ENCODE data around the gene PALLD.

PALLD gene

DNA sequence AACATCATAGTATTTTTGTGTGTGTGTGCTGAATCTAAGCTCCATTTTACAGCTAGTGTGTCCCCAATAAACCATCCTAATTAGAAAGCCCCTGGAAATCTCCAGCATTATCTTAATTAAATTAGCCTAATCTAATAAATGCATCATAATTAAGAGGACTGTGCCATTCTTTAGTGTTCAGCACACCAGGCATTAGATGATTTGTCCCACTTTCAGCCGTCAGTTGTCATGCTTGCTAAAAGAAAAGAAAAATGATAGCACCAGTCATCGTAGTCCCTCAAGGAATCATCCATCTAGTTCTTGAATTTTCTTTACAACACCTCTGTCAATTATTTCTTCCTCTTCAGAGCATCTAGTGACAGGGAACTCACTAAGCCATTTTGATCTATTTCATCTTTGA lies 155.9 kb downstream of the PALLD start:
- no peak for DNase-seq

DNA sequence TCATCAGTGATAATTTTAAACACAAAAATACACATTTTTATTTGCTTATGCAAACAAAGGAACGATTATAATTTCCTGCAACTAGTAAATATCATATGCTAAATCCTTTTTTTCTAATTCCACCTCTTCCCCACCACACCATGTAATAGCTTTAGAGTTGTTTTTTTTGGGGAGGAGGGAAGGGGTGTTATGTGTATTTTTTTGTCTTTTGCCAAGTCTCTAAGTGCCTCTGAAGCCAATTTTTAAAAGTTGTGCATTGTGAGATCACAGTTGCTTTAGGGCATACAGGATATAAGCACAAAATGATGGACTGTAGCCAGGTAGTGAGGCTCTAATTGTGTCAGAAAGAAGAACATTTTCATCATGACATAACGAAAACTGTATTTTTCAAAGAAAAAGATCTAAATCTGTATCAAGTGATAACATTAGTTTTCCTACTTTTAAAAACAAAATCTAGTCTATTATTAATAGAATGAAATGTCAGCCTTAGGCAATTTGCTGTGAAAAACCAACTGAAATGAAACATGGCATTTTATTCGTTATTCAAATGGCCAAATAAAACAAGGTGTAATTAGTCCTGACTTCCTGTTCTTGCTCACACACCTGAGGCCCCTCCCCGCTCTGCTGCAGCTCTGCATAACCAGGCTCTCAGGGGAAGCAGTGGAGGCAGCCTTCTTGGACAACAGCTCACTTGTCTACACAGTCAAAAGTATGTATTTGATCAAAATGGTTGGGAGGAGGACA lies 157.4 kb downstream of the PALLD start:
- no peak for DNase-seq

DNA sequence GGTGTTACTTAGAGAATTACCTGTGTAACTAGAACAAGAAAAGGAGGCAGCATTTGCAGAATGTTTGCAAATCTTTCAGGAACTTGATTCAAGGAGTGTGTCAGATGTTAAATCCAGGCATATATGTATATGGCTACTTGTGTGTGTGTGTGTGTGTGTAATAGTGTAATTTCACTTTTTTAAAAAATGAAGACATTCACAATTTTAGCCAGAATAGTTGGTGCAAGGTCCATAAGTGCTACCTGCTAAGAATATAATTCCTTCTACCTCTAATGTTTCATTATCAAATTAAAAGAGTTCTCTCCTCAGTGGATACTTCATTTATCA lies 158.0 kb downstream of the PALLD start:
- no peak for DNase-seq

DNA sequence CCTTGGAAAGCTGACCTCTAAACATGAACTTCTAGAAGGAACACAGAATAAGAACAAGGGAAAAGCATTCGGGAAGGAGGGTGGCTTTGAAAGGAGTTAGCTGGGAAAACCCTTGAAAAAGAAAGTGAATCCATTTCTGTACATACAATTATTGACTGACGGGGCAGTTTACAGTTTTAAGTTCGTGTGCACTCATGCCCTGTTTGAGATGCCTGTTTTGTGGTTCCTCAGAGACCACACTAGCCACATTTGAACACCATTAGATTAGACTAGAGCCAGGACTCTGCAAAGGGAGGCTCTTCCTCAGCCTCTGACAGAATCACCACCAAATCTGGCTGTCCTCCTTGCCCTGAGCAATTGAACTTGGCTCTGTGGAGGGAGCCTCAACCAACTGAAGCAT lies 158.3 kb downstream of the PALLD start:
- DNase-seq, result no peak

DNA sequence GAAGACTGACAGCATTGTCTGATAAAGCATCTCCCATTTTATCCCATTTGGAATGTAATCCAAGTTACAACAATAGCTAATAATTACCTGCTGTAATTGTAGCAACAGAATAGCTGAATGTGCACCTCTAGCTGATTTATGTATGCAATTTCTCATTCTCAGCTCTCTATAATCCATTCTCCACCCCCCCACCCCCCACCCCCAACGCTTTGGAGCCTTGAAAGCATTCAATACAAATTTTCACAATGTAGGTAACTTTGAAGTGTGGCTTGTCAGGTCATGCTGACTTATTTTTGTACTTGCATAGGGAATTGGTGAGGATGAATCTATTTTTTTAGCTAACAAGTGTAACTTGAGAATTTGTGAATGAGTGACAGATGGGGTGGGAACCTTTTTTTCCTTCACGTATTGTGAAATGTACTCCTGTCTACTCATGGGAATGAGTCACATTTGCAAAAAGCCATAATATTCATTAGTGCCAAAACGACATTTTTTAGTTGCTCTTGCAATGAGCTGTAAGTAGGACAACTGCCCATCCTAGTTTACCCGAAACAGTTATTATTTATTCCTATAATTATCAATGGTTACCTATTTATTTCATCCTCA lies 159.3 kb downstream of the PALLD start:
- DNase-seq, result no peak

DNA sequence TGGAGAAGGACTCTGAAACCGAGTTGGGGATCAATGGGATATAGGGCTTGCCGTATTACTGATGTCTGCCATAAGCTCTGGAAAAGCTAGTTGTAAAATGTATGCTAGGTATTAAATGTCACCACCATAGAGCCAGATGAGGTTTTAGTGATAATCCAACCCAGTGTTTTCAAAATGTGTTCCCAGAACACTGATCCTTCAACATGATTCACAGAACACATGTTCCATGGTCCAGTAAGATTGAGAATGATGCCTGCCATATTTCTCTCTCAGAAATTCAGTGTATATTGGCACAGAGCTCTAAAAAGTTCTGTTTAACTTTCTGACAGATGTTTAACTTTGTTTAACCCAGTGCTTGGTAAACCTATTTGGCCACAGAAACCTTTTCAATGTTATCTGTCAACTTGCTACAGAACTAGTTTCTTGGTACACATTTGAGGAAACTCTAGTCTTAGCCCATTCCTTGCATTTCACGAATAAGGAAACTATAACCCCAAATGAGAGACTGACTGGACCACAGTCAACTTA lies 160.2 kb downstream of the PALLD start:
- DNase-seq, result no peak

DNA sequence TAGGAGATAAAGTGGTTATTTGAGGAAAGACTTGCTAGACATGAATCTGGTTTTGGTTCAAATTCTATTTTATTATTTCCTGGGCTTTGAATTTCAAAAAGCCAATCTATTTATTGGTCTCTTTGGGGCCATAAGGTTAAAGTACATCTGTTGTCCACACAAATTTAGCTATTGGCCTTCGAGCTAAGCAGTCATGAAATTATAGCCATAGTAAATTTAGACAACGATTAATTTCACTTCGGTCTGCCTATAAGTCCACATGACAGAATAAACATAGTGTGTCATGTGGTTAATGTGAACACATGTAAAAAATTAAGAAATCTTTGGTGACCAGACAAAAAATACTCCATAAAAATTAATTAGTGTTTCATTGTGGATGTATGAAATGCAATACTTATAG lies 161.9 kb downstream of the PALLD start:
- DNase-seq, result no peak

DNA sequence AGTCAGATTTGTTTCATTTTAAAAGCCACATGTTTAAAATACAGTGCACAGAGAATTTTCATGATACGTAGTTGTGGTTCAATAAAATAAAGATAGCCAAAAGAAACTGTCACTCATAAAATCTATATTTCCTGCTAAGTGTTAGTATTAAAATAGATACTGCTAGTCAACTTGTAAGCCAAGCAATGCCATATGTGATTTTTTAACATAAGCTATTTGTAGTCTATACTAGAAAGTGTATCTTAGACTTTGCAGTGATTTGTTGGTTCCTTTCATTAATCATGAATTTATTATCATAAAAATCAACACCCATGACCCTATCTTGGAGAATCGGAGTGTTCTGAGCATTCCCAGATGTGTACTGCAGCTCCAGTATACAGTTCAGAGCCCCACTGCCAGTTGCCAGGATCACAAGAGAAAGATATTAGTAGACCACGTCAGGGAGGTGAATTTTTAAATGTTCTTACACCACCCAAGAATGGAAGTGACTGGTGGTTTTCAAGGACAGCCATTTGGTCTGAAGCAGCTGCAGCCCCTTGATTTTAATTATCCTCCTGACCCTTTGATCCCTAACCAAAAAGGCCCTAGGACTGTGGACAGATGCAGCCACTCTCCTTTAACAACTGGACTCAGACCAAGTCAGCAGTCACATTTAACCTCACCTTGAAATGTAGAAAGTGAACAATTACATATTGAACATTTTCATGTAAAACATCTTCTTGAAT lies 163.1 kb downstream of the PALLD start:
- no peak for DNase-seq

DNA sequence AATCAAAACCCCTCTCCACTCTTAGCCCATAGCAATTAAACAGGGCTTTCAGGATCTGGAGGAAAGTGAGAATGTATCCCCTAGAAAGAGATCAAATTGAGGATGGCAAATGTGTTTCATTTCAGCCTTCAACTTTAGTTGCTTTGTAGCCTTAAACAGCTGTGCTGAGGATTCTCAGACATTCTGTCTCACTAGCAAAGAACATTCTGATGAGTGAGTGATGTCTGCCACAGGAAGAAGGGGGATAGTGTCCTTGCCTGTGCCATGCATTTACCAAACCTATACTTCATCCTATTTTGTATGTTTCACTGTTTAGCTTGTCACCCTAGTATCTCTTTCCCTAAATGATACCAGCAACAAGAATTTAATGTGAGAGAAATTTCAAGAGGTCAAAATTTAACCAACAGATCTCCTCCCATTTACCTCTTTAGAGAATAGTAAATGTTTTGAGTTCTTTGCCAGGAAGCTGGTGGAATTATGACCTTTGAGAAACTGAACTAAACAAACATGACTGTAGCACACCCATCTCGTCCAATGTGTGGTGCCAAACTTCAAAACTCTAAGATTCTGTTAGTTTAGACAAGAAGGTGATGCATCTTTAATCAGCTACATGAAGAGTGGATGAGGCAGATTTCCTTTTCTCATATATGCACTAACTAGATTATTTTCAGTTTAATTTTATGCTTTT lies 165.6 kb downstream of the PALLD start:
- no peak for DNase-seq

DNA sequence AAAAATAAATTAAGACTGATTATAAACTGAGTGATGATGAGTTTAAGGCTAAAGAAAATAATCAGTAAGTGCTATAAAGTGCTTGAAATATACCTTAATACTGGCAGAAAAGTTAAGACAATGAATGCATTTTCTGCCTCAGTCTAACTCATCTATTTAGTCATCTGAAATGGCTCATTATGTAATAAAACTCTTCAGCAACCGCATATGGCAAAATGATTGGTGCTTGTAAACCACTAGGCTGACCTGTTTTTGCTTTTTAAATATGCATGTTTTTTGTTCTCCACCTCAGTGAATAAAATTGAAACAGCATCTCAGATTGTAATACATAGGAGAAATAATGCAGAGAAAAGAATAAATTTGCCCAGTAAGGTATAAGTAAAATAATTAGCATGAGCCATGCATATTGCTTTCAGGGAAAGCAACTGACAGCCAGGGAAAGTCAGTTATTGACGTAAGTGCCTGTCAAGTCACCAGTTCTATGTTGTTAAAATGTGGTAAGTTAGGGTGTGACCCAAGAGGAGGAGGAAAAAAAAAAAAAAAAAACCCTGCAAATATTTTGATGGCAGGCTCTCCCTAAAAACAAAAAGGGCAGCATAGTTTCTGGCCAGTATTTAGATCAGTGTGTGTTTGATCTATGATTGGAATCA lies 167.5 kb downstream of the PALLD start:
- DNase-seq, result no peak

DNA sequence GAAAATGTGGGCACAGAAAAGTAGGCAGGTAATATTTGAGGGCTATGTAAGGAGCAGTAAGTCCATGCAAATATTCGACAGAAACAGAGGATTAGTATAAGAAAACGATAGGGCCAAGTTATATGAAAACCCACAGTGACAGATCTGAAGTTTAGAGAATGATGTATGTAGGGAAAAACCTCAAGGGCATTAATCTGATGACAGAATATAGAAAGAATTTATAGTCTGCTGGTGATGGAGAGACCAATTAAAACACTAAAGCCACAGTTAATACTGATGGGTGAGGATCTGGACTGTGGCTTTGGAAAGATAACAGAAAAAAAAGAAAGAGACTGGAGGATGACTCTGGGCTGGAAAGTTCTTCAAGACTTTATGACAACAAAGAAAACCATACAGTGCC lies 169.7 kb downstream of the PALLD start:
- no peak for DNase-seq

DNA sequence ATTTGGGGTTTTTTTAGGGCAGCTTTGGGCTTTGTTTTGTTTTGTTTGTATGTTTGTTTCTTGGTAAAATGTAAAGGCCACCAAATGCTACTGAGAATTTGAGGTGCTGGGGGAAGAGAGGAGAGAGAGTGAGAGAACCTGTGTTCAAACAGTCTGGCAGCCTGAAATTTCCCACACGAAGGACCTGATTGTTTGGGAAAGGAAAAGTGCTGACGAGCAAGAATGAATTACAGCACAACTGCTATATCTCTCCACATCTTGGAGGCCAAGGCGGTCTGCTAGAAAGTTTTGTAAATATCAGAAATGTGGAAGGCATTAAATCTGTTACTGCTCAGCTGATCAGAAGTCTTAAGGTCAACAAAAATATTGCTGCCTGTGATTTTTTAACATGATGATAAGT lies 170.5 kb downstream of the PALLD start:
- DNase-seq, result no peak

DNA sequence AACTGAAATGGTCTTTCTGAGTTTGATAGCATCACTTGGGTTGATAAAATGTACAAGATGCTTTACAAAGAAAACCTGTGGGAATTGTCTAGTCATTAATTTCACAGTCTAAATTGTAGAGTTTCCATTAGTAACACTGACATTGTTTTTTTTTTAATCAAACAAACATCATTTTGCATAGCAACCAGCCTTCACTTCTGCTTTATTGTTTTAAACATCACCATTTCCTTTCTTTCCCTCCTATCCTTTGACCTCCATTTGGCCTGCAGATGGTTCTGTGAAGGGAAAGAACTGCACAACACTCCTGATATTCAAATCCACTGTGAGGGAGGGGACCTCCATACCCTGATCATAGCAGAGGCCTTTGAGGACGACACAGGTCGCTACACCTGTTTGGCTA lies 171.1 kb downstream of the PALLD start:
- no peak for DNase-seq

DNA sequence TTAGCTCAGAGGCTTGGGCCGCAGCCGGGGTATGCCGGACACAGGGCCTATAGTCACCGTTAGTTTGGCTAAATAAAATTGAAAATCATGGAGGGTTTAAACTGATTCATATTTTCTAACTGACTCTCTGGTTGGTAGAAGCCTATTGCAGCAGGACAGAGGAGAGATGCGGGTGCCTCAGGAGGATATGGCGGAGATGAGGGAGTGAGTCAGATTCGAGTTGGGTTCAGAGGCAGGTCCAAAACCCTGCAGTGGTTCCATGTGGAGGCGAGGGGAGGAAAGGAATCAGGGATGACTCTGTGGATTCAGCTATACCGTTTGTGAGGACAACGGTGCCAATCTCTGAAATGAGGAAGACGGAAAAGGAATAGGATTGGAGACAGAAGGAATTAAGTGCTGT lies 176.6 kb downstream of the PALLD start:
- no peak for DNase-seq

DNA sequence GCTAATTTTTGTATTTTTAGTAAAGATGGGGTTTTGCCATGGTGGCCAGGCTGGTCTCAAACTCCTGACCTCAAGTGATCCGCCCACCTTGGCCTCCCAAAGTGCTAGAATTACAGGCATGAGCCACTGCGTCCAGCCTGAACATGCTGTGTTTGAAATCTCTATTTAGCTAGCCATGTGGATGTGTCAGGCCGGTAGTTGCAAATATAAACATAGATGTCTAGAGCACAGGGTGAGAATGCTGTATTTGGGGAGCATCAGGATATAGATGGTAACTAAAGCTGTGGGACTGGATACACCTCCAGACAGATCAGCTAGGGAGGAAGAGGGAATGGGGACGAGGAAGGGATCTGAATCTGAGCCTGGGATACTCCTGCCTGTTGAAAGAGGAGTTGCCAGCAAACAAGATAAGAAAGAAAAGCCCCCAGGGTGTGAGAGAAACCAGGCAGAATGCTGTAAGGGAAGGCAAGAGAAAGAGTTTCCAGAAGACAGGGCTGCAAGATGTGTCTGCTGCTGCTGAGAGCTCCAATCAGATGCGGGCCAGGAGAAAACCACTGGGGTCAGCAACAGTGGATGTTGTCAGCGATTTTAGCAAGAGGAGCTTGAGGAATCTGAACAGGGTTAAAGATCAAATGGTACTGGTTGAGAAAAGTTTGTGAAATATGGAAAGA lies 177.4 kb downstream of the PALLD start:
- no peak for DNase-seq

DNA sequence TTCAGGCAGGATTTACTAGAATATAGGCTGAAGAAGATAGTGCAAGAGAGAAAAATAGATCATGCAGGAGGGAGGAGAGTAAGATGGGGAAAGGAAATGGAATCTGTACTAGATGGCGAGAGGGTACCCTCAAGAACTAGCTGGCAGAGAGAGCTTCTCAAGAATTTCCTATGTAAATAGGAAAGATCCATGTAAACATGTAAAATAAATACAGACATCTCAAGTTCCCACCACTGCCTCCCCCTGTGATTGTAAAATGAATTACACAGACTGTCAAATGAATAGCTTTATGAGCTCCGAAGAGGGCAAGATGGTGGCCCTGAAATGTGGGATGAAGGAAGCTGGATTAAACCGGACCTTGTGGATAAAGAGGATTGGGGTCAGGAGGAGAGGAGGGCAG lies 178.0 kb downstream of the PALLD start:
- DNase-seq, result no peak

DNA sequence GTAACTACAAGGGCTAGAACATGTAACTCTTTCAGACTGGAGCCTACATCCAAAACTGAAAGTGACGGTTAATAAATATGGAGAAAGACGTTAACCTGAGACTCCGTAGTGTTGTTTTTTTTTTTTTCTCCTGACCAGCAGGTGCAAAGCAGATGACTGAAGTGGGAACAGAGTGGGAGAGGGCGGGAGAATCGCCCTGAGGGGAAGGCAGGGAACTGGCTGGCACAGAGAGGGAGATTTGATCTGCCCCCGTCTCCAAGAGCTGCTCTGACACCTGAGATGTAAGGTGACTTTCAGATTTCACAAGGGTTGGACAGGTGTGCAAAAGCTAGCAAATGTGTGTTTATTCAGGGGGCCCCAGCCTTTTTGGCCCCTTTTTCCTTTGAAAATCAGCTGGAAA lies 180.2 kb downstream of the PALLD start:
- no peak for DNase-seq

DNA sequence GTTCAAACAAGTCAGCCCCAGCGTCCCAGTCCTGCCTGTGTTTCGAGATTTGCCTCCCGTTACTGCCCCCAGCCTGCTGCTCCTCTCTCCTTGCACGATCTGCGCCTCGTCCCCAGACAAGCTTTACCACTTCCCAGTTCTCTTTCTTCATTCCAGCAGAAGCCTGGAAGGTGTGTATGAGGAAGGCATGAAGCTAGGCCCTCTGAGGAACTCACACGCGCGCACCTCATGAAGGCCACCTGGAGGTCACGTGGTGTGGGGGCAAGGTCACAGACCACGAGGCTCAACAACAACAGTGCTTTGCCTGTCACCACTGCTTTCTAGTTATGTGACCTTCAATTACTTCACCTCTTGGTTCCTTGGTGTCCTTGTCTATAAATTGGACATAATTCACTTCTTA lies 181.0 kb downstream of the PALLD start:
- no peak for DNase-seq

DNA sequence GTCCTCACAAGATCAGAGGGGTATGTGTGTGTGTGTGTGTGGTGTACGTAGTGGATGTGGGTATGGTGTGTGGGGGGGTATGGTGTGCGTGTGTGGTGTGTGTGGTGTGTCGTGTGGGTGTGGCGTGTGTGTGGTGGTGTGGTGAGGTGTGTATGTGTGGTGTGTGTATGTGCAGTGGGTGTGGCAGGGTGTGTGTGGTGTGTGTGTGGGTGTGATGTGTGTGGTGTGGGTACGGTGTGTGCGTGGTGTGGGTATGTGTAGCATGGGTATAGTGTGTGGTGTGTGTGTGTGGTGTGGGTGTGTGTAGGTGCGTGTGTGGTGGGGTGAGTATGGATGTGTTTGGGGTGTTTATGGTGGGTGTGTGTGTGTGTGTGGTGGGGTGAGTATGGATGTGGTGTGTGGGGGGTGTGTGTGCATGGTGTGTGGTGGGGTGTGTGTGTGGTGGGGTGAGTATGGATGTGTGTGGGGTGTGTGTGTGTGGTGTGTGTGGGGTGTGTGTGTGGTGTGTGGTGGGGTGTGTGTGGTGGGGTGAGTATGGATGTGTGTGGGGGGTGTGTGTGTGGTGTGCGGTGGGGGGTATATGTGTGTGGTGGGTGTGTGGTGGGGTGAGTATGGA lies 182.0 kb downstream of the PALLD start:
- DNase-seq, result no peak

DNA sequence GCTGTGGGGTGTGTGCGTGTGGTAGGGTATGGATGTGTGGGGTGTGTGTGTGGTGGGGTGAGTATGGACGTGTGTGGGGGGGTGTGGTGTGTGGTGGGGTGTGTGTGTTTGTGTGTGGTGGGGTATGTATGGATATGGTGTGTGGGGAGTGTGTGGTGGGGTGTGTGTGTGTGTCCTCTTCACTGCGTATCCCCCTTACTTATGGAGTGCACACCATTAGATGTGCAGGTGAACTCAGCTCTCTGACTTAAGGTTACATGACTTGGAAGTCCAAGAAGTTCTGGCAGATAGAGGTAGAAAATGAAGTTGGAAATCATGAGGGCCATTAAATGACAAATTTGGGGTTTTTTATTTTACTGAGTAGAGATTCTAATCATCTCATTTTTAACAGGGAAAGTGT lies 182.5 kb downstream of the PALLD start:
- no peak for DNase-seq

DNA sequence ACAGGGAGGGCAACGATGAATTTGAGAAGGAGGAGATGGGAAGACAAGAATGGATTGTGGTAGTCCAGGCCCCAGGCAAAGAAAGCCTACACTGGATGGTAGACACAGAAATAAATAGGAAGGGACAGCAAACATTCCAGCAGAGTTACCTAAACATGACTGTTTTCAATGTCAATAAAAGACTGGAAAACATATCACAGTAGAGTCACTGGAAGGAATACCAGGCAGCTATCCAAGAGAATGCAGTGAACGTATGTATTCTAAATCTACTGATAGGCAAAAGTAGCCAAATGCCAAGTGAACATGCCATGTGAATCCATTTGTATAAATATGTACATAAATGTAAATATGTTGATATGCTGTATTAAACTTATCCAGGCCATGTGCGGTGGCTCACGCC lies 183.0 kb downstream of the PALLD start:
- no peak for DNase-seq

DNA sequence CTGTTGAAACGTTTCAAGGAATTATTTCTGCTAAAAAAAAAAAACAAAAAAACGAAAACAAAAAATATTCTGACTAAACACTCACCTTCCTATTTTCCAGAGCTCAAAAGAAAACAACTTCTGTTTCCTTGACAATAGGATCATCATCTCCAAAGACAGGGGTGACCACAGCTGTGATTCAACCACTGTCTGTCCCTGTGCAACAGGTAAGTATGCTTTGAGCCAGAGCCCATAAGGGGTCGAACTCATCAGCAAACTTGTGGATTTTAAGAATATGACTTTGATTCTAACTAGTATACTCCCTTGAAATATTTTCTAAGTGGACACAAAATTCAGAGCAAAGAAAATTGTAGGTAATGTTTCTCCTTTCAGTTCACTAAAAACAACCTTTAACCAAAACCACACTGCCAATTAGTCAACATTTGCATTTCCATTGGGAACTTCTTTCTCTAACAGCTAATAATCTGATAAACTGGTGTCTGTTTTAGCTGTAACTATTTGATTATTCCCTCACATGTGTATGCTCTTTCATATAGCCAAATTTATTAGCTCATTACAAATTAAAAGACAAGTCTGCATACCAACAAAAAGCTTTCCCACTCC lies 186.1 kb downstream of the PALLD start:
- DNase-seq, result no peak
